Astrocyte of the cerebellum (primary cell): ENCODE results near the gene MTHFR.

Experiments
- DNase-seq: peaks from one replicate; pipeline ENCODE4 v3.0.0-alpha.2; 2011; ENCODE audit warnings: low read depth
- H3K4me3 ChIP-seq: 2 replicates; pipeline ENCODE4 v1.5.1; 2011; ENCODE audit warnings: mild to moderate bottlenecking, low read depth, low read length, moderate library complexity
- in situ Hi-C: cut with HindIII; loops from 2 replicates; pipeline ENCODE4 v1.10.0; 2017; ENCODE audit warnings: low sequenced_read_pairs
- TF ChIP-seq, protein P1 (sequence below): IDR thresholded peaks from 2 replicates; pipeline ENCODE4 v1.5.1; 2012; ENCODE audit warnings: low read length, low read depth, moderate library complexity, mild to moderate bottlenecking; ENCODE audit errors: missing control alignments

Gene MTHFR

GRCh38 chr1:11802973-11803885, 2.5 kb downstream of the MTHFR start:
- peak; percentile 81 for DNase-seq
- TF ChIP-seq, protein P1, sequence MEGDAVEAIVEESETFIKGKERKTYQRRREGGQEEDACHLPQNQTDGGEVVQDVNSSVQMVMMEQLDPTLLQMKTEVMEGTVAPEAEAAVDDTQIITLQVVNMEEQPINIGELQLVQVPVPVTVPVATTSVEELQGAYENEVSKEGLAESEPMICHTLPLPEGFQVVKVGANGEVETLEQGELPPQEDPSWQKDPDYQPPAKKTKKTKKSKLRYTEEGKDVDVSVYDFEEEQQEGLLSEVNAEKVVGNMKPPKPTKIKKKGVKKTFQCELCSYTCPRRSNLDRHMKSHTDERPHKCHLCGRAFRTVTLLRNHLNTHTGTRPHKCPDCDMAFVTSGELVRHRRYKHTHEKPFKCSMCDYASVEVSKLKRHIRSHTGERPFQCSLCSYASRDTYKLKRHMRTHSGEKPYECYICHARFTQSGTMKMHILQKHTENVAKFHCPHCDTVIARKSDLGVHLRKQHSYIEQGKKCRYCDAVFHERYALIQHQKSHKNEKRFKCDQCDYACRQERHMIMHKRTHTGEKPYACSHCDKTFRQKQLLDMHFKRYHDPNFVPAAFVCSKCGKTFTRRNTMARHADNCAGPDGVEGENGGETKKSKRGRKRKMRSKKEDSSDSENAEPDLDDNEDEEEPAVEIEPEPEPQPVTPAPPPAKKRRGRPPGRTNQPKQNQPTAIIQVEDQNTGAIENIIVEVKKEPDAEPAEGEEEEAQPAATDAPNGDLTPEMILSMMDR: no peak
- in situ Hi-C loops: no loop called here
- peak overlapping the region; percentile 48 for H3K4me3 ChIP-seq

GRCh38 chr1:11802616-11802972, 3.2 kb downstream of the MTHFR start:
- H3K4me3 ChIP-seq: peak overlapping the region; percentile 48
- in situ Hi-C loops: no loop called here
- TF ChIP-seq, protein P1: no peak
- DNase-seq: no peak

GRCh38 chr1:11800756-11801433, 4.9 kb downstream of the MTHFR start:
- DNase-seq: no peak
- TF ChIP-seq, protein P1: no peak
- H3K4me3 ChIP-seq: no peak overlapping the region
- in situ Hi-C loops: no loop called here

DNA sequence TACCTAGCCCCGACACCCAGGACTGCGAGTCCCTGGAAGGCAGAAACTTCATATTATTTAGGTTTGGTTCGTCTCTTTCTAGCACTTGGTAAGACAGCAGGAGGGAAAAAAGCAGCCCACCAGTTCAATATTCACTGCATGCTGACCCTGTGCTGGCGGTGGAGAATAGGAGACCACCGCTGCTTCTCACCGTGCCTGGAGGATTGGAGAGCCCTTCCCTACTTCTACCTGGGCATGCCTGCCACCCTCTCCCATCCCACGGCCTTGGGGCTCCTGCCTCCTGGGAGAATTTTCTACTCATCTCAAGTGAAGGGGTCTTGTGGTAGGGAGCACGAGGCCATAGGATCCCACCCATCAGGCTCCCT, 5.4 kb downstream of the MTHFR start:
- no peak overlapping the region for H3K4me3 ChIP-seq
- TF ChIP-seq, protein P1: no peak
- DNase-seq: no peak
- in situ Hi-C loops: no loop called here

DNA sequence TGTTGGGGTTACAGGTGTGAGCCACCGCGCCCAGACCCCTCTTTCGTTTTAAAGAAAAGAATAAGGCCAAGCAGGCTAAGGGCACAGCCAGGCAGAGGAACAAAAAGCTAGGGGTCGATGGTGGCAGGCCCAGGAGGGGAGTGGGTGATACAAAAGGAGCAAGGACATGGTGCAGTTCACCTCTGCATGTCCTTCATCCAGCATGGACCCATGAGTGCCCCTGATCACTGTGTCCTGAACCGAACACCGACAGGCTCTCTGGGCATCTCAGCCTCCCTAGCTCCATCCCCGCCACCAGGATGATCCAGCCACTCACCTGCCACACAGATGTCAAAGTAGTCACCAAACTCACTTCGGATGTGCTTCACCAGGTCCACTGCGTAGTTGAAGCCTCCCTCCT, 5.9 kb downstream of the MTHFR start:
- DNase-seq: no peak
- TF ChIP-seq, protein P1: no peak
- in situ Hi-C loops: no loop called here
- no peak overlapping the region for H3K4me3 ChIP-seq

DNA sequence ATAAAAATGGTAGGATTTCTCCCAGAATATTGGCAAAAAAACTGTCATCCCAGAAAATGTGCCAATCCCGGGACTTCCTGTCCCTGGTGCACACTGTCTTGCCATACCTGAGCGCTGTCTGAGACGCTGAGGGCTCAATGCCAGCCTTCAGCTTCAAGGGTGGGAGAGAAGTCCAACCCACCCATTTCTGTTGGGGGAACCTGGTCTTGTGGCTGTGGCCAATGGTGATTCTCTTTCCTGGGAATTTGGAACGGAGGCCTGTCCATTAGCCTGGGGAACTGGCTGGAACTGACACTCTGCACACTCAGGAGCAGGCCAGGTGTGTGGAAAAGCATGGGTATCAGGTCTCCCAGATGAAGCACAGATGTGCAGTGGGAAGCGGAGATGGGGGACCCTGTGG, 6.7 kb downstream of the MTHFR start:
- in situ Hi-C loops: no loop called here
- no peak for DNase-seq
- H3K4me3 ChIP-seq: no peak overlapping the region
- TF ChIP-seq, protein P1: no peak
